Keratinocyte (primary cell): ENCODE data around the gene C6orf132. TPM values are rescaled to one million over a fixed set of nuclear protein-coding genes. Genes with fewer than 3 reads are reported as not detected.
A peak's percentile ranks its signal among the peaks of the same experiment; 100 is the strongest.

Experiments used
- DNase-seq: peaks from one replicate; pipeline ENCODE4 v3.0.0-alpha.2; 2011; ENCODE audit warnings: low read depth, missing footprints, low spot score
- FAIRE-seq: peaks from 2 replicates; lab custom pipeline; 2011; peaks lifted over from hg19 to GRCh38; lab: Jason Lieb, UNC
- H2AFZ ChIP-seq: 2 replicates; pipeline ENCODE4 v1.6.0; 2012; ENCODE audit warnings: low read length, control low read depth, inconsistent platforms; ENCODE audit not compliant: control insufficient read depth
- H3K27ac ChIP-seq: 2 replicates; pipeline ENCODE4 v1.5.1; 2011; ENCODE audit warnings: low read length; ENCODE audit not compliant: control insufficient read depth, insufficient read depth
- H3K27me3 ChIP-seq: 3 replicates; pipeline ENCODE4 v1.6.0; 2011; ENCODE audit warnings: low read length; ENCODE audit not compliant: control insufficient read depth, insufficient read depth; ENCODE audit errors: extremely low read depth
- H3K36me3 ChIP-seq, 2 experiments: 2 replicates in 1 of 2; 3 replicates in 1 of 2; pipeline ENCODE4 v1.5.1; 2011; ENCODE audit warnings: low read length in 2 of 2, mild to moderate bottlenecking in 1 of 2; ENCODE audit not compliant: control insufficient read depth in 2 of 2, insufficient read depth in 2 of 2; ENCODE audit errors: extremely low read depth in 1 of 2
- H3K4me1 ChIP-seq: 3 replicates; pipeline ENCODE4 v1.5.1; 2011; ENCODE audit warnings: low read length; ENCODE audit not compliant: control insufficient read depth, insufficient read depth; ENCODE audit errors: extremely low read depth
- H3K4me2 ChIP-seq: 3 replicates; pipeline ENCODE4 v1.6.0; 2011; ENCODE audit warnings: low read depth, low read length; ENCODE audit not compliant: control insufficient read depth, insufficient read depth; ENCODE audit errors: extremely low read depth
- H3K4me3 ChIP-seq, 3 experiments: fragments of 200-600 bp in 1 of 3; sonication (generic) in 1 of 3; 2 replicates in 2 of 3; 3 replicates in 1 of 3; pipeline ENCODE4 v1.5.1; 2011 to 2016; ENCODE audit warnings: low read length in 3 of 3, mild to moderate bottlenecking in 3 of 3, control low read depth in 2 of 3, inconsistent platforms in 1 of 3, low read depth in 1 of 3, mixed read lengths in 1 of 3, mixed run types in 1 of 3, moderate library complexity in 1 of 3; ENCODE audit not compliant: control insufficient read depth in 2 of 3, insufficient read depth in 2 of 3; ENCODE audit errors: extremely low read depth in 1 of 3
- H3K79me2 ChIP-seq: 2 replicates; pipeline ENCODE4 v1.6.0; 2012; ENCODE audit warnings: low read length; ENCODE audit not compliant: control insufficient read depth, insufficient read depth
- H3K9ac ChIP-seq: 3 replicates; pipeline ENCODE4 v1.6.0; 2011; ENCODE audit warnings: low read length; ENCODE audit not compliant: control insufficient read depth, insufficient read depth; ENCODE audit errors: extremely low read depth
- H3K9me1 ChIP-seq: 3 replicates; pipeline ENCODE4 v1.6.0; 2011; ENCODE audit warnings: low read length; ENCODE audit not compliant: control insufficient read depth, insufficient read depth; ENCODE audit errors: extremely low read depth
- H3K9me3 ChIP-seq: 2 replicates; pipeline ENCODE4 v1.5.1; 2012; ENCODE audit warnings: low read depth, low read length; ENCODE audit not compliant: control insufficient read depth
- H4K20me1 ChIP-seq: 3 replicates; pipeline ENCODE4 v1.6.0; 2011; ENCODE audit warnings: low read length; ENCODE audit not compliant: control insufficient read depth, insufficient read depth; ENCODE audit errors: extremely low read depth
- EZH2 ChIP-seq: IDR thresholded peaks from one replicate; pipeline ENCODE4 v1.6.1; 2012; ENCODE audit warnings: inconsistent platforms, mild to moderate bottlenecking, low read length, moderate library complexity
- dilution Hi-C: fragments of 300-500 bp; cut with MboI; formaldehyde crosslinking; loops from one replicate; pipeline ENCODE4 v1.7.0; 2020; ENCODE audit warnings: low sequenced_read_pairs; ENCODE audit not compliant: extremely low pct_ligation_motif_present
- polyA plus RNA-seq, 5 experiments: library from polyadenylated mRNA; depleted of rRNA in 3 of 5; stranded (reverse) in 3 of 5; stranded (forward) in 1 of 5; unstranded in 1 of 5; fragments of >200 nt; gene quantifications; 1 replicate in 1 of 5; 2 replicates in 3 of 5; 3 replicates in 1 of 5; pipeline versions ENCODE4 v1.2.1 to v1.2.3, GENCODE V29; 2011 to 2012; ENCODE audit warnings: missing spikeins in 2 of 5, low read depth in 1 of 5, low replicate concordance in 1 of 5
- TF ChIP-seq, protein P1 (sequence below), 3 experiments: IDR thresholded peaks in 1 of 3; conservative IDR thresholded peaks in 1 of 3; optimal IDR thresholded peaks in 1 of 3; 2 replicates in 2 of 3; 3 replicates in 1 of 3; pipeline versions ENCODE3 to v1.5.1; 2011; ENCODE audit warnings: low read length in 3 of 3, mild to moderate bottlenecking in 3 of 3, moderate library complexity in 2 of 3, control low read depth in 1 of 3, inconsistent platforms in 1 of 3; ENCODE audit not compliant: insufficient read depth in 2 of 3; ENCODE audit errors: extremely low read depth in 1 of 3

The C6orf132 gene
- polyA plus RNA-seq, 1 donor (not counting 4 experiments of a cell fraction or from before 2014, with no cell fraction given), result 11.8 TPM

DNA sequence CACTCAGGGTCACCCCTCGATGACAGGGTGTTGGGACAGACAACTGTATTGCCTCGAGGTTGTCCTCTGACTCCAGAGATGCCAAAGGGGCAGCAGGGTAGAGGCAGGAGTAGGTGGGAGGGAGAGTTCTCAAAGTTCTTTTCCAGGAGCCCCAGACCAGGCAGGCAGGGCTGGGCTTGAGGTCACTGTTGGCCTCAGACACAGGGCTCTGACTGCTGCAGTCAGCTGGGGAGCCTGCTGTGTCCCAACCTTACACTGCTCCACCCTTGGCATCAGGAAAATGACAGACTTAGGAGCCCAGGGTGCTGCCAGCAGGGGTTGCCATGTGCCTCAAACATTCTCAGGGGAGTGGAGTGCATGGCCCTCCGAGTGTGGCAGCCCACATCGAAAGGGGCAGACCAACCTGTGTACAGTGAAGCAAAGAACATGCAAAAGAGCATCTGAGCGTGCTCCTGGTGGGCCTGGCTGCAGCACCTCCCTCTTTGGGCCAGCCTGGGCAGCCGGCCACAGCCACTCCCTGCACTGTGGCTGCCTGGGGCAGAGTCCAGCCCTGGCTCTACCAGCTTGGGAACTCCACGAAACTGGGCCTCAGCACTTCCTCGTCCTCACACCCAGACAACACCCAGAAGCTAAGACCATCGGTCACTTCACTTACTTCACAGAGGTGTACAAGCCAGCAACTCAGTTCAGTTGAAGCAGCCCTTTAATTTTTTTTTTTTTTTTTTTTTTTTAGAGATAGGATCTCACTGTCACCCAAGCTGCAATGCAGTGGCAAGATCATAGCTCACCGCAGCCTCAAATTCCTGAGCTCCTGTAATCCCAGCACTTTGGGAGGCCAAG lies 24.0 kb downstream of the C6orf132 start:
- no peak overlapping the region for H3K27ac ChIP-seq
- TF ChIP-seq, protein P1, sequence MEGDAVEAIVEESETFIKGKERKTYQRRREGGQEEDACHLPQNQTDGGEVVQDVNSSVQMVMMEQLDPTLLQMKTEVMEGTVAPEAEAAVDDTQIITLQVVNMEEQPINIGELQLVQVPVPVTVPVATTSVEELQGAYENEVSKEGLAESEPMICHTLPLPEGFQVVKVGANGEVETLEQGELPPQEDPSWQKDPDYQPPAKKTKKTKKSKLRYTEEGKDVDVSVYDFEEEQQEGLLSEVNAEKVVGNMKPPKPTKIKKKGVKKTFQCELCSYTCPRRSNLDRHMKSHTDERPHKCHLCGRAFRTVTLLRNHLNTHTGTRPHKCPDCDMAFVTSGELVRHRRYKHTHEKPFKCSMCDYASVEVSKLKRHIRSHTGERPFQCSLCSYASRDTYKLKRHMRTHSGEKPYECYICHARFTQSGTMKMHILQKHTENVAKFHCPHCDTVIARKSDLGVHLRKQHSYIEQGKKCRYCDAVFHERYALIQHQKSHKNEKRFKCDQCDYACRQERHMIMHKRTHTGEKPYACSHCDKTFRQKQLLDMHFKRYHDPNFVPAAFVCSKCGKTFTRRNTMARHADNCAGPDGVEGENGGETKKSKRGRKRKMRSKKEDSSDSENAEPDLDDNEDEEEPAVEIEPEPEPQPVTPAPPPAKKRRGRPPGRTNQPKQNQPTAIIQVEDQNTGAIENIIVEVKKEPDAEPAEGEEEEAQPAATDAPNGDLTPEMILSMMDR (optimal IDR thresholded peaks at IDR 0.05 in 1 of 3, IDR thresholded peaks at IDR 0.05 in 1 of 3, conservative IDR thresholded peaks at IDR 0.05 in 1 of 3; ENCODE audit: extremely low read depth in 1 of 3, insufficient read depth in 2 of 3, low read length in 3 of 3), result no peak
- TF ChIP-seq EZH2, result no peak
- no peaks in the 10 kb centered on the region for H4K20me1 ChIP-seq
- H3K9ac ChIP-seq, result peak overlapping the region; percentile 33
- H3K9me3 ChIP-seq, result no peaks in the 10 kb centered on the region
- H3K79me2 ChIP-seq, result peaks cover 9% of the 10 kb centered on the region
- H3K4me2 ChIP-seq, result peak overlapping the region; percentile 7
- FAIRE-seq (no peak), DNase-seq (no peak)
- H3K36me3 ChIP-seq, result peaks cover 5 to 6% of the 10 kb centered on the region in 2 experiments
- H3K4me1 ChIP-seq, result peaks cover 40% of the 10 kb centered on the region
- dilution Hi-C loops, result no loop called here
- no peaks in the 10 kb centered on the region for H3K27me3 ChIP-seq
- peaks cover 3% of the 10 kb centered on the region for H3K9me1 ChIP-seq
- no peak overlapping the region for H2AFZ ChIP-seq
- no peak overlapping the region for H3K4me3 ChIP-seq

DNA sequence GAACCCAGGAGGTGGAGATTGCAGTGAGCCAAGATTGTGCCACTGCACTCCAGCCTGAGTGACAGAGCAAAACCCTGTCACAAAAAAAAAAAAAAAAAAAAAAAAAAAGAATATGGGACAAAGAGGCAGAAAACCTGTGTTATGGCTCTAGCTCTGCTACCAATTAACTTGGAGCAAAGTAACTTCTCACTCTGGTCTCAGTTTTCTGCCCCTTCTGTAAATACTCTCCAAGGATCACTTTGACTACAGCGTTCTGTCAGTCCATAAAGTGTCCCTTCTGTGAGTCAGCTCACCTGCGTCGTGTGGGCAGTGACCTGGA lies 24.6 kb downstream of the C6orf132 start:
- Histone ChIP-seq H3K9ac (peak overlapping the region; percentile 33), H3K4me3 (no peak overlapping the region), H2AFZ (no peak overlapping the region), H3K9me1 (peaks cover 5% of the 10 kb centered on the region), H3K27me3 (no peaks in the 10 kb centered on the region), H3K36me3 (peaks cover 5 to 11% of the 10 kb centered on the region in 2 experiments), H3K27ac (no peak overlapping the region), H4K20me1 (peaks cover 3% of the 10 kb centered on the region), H3K4me1 (peaks cover 36% of the 10 kb centered on the region), H3K79me2 (peaks cover 12% of the 10 kb centered on the region), H3K4me2 (no peak overlapping the region), H3K9me3 (no peaks in the 10 kb centered on the region)
- FAIRE-seq (no peak), DNase-seq (no peak)
- no peak for TF ChIP-seq EZH2
- TF ChIP-seq, protein P1 (optimal IDR thresholded peaks at IDR 0.05 in 1 of 3, IDR thresholded peaks at IDR 0.05 in 1 of 3, conservative IDR thresholded peaks at IDR 0.05 in 1 of 3; ENCODE audit: extremely low read depth in 1 of 3, insufficient read depth in 2 of 3, low read length in 3 of 3), result no peak
- dilution Hi-C loops, result no loop called here
